AG09319 (cell line): ENCODE data around the gene DKK2.
"Not testable (repeated sequence)": the region's sequence is repeated elsewhere in the genome, so short reads cannot be mapped to it uniquely, and the experiment has no call there.

ENCODE experiments used
- DNase-seq: peaks from one replicate; pipeline ENCODE4 v3.0.0-alpha.2; 2010; ENCODE audit warnings: low read depth; ENCODE audit errors: extremely low read depth
- CTCF ChIP-seq: IDR thresholded peaks from 2 replicates; pipeline ENCODE4 v1.5.1; 2011; ENCODE audit warnings: low read depth, mild to moderate bottlenecking, inconsistent platforms, low read length, moderate library complexity

DKK2 gene

DNA sequence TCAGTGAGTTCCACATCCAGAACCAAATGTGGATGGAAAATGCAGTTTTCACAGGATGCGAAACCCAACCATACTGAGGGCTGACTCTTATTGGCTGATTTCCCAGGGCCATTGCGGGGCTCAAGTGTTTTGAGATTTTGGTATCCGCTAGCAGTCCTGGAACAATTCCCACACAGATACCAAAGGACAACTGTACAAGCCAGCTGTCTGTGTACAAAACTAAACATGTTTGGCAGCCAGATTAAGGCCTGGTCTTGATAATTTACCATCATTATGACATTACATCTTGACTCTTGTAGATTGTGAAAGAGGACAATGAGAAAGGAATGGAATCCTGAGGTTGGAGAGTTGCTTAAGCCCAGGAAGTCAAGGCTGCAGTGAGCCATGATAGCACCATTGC lies 121.9 kb downstream of the DKK2 start:
- DNase-seq = peak; percentile 35
- TF ChIP-seq CTCF = no peak

DNA sequence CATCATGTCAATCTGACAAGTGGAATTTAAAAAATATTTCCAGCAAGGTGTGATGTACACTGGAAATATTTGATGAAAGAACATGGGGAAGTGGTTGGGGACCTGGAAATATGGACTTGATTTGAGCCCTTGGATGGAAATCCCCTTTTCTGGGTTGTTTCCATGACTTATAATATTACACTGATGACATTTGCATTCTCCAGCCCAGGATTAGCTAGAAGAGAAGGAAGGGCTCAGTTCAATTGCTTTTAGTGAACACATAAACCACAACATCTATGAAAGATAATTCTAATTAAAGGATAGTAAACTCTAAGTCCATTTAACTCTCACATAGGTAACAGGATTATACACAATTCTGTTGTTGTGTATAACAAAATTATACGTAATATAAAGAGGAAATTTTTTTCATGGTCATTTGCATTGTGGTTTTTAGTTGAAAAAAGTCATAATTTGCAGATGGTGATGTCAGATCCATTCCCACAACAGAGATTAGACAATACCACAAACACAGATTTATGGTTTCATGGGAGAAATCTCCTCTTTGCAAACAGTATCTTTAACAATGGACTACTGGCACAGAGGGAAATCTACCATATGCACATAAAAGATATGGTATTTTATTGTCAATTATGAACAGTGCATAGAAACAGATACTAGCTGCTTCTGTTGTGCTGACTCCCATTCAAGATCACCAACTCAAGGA lies 126.5 kb downstream of the DKK2 start:
- no peak for DNase-seq
- no peak for TF ChIP-seq CTCF

GRCh38 chr4:106908049-106908448 lies 128.1 kb downstream of the DKK2 start:
- DNase-seq = not testable (repeated sequence)

- TF ChIP-seq CTCF = no peak
- no peak for DNase-seq
Observed at GRCh38 chr4:106907216-106907615, 128.9 kb downstream of the DKK2 start.

- no peak for DNase-seq
- no peak for TF ChIP-seq CTCF
Observed at GRCh38 chr4:106906728-106907127, 129.4 kb downstream of the DKK2 start.

DNA sequence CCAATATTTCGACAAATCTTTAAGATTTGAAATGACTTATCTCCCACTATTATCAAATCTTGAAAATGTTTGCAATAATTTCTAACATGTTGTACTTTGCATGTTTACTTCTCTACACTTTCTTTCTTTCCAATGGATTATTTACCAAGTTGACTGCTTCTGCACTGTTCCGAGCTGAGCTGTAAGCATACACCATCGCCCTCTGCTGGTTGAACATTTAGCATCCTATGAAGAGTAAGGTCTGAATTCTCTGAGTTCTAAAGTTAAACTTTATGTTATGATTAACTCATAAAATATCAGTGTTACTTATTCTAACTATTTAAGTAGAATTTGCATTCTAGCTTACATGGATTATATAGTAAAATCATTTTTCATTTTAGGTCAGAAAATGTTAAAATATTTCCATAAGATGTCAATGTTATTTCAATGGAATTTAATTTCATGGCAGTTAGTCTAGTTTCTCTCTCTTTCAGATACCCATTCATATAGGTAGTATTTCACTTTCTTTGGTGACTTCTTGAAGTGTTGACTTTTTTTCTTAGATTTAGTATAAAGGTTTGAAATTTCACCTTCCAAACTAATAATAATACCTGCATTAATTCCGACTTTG lies 137.4 kb downstream of the DKK2 start:
- DNase-seq = peak; percentile 24
- peak; percentile 78 for TF ChIP-seq CTCF

- no peak for TF ChIP-seq CTCF
- DNase-seq = no peak
Observed at GRCh38 chr4:106893903-106894302, 142.2 kb downstream of the DKK2 start.
